ENCODE measurements around the gene ZNF300.
"Not testable (repeated sequence)": the region's sequence is repeated elsewhere in the genome, so short reads cannot be mapped to it uniquely, and the experiment has no call there.

ZNF300 gene

DNA sequence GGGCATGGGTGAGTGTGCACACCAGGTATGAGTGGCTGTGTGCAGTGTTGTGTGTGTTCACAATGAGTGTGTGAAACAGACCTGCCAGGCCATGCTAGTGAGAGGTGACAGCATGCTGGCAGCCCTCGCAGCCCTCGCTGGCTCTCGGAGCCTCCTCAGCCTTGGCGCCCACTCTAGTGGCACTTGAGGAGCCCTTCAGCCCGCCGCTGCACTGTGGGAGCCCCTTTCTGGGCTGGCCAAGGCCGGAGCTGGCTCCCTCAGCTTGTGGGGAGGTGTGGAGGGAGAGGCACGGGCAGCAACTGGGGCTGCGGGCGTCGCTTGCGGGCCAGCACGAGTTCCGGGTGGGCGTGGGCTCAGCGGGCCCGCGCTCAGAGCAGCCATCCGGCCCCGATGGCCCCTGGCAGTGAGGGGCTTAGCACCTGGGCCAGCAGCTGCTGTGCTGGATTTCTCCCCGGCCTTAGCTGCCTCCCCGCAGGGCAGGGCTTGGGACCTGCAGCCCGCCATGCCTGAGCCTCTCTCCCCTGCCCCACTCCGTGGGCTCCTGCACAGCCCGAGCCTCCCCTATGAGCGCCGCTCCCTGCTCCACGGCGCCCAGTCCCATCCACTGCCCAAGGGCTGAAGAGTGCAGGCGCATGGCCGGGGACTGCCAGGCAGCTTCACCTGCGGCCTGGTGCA is 59.5 kb downstream of the ZNF300 start:
- DNase-seq: not testable (repeated sequence)
